Measurements from ENCODE around the gene TARBP2. TPM values are rescaled to one million over a fixed set of nuclear protein-coding genes. Genes with fewer than 3 reads are reported as not detected.

Gene TARBP2
- total RNA-seq, 1 donor from 2014 or later, result 45.7 TPM

GRCh38 chr12:53499266-53500141 is 1.6 kb upstream of the TARBP2 start, which contains the start of gene MAP3K12:
Gene MAP3K12, minus strand, starts transcription at chr12:53499458. Its CDS starts 12,067 bp downstream, at chr12:53487391.
- POLR2A ChIA-PET, result interaction anchor here (0.6 to 3.2 kb wide), 9 partner anchors 9 to 494 kb away, joined by 4 to 53 read pairs (median 10); partner anchors contain the start of genes EIF4B, PFDN5 and SP1
- H3K9me3 Mint-ChIP-seq, result no peaks in the 10 kb centered on the region
- peaks cover 9% of the 10 kb centered on the region for H3K36me3 Mint-ChIP-seq (ENCODE audit: low read depth)
- H3K4me3 Mint-ChIP-seq, result peak within 1 kb of the TSS; percentile 92
- DNase-seq, result peak; percentile 57
- no peaks in the 10 kb centered on the region for H3K27me3 Mint-ChIP-seq
- H3K27ac Mint-ChIP-seq, result peak within 1 kb of the TSS; percentile 96
- intact Hi-C loops (cut with micrococcal nuclease), result loop anchor here (1.0 to 10.0 kb wide), 7 partner anchors 48 to 455 kb away; partner anchors contain the start of genes CSAD, PFDN5, PRR13 and ZNF740
- CTCF ChIA-PET, result no interaction called here
- peaks cover 36% of the 10 kb centered on the region for H3K4me1 Mint-ChIP-seq
- TF ChIP-seq CTCF (IDR thresholded peaks at IDR 0.05), result no peak
- ATAC-seq (ENCODE audit: low read depth), result no peak

- no peak for ATAC-seq (ENCODE audit: low read depth)
- H3K9me3 Mint-ChIP-seq, result no peaks in the 10 kb centered on the region
- H3K4me3 Mint-ChIP-seq, result peak overlapping the region; percentile 92
- H3K36me3 Mint-ChIP-seq (ENCODE audit: low read depth), result peaks cover 15% of the 10 kb centered on the region
- CTCF ChIA-PET, result interaction anchor here (0.7 to 1.5 kb wide), 4 partner anchors 9 to 179 kb away, joined by 3 to 7 read pairs (median 4); partner anchors contain the start of gene AAAS
- POLR2A ChIA-PET, result interaction anchor here (0.6 to 3.2 kb wide), 39 partner anchors 9 to 780 kb away, joined by 3 to 53 read pairs (median 7); partner anchors contain the start of genes AAAS, ATP5MC2, CBX5 and CSAD
- no peaks in the 10 kb centered on the region for H3K27me3 Mint-ChIP-seq
- no peak for DNase-seq
- peak overlapping the region; percentile 96 for H3K27ac Mint-ChIP-seq
- intact Hi-C loops (cut with micrococcal nuclease), result loop anchor here (1.0 to 10.0 kb wide), 7 partner anchors 49 to 455 kb away; partner anchors contain the start of genes CSAD, PFDN5, PRR13 and ZNF740
- H3K4me1 Mint-ChIP-seq, result peaks cover 36% of the 10 kb centered on the region
- no peak for TF ChIP-seq CTCF (IDR thresholded peaks at IDR 0.05)
Measured at GRCh38 chr12:53500142-53500775, 824 bp upstream of the TARBP2 start.

GRCh38 chr12:53501615-53502181 is 615 bp downstream of the TARBP2 start:
- CTCF ChIA-PET, result interaction anchor here (0.6 to 1.5 kb wide), 4 partner anchors 44 to 181 kb away, joined by 3 to 7 read pairs (median 4); partner anchors contain the start of gene AAAS
- peaks cover 36% of the 10 kb centered on the region for H3K4me1 Mint-ChIP-seq
- intact Hi-C loops (cut with micrococcal nuclease), result loop anchor here (1.0 to 10.0 kb wide), 7 partner anchors 8 to 457 kb away; partner anchors contain the start of genes AAAS, ATF7 and CALCOCO1
- H3K27ac Mint-ChIP-seq, result peak overlapping the region; percentile 96
- peaks cover 27% of the 10 kb centered on the region for H3K36me3 Mint-ChIP-seq (ENCODE audit: low read depth)
- POLR2A ChIA-PET, result interaction anchor here (0.5 to 3.2 kb wide), 36 partner anchors 7 to 1464 kb away, joined by 3 to 53 read pairs (median 7); partner anchors contain the start of genes AAAS, ATP5MC2, CBX5 and CSAD
- H3K27me3 Mint-ChIP-seq, result no peaks in the 10 kb centered on the region
- no peak for ATAC-seq (ENCODE audit: low read depth)
- TF ChIP-seq CTCF (IDR thresholded peaks at IDR 0.05), result no peak
- no peak for DNase-seq
- H3K9me3 Mint-ChIP-seq, result no peaks in the 10 kb centered on the region
- H3K4me3 Mint-ChIP-seq, result peak overlapping the region; percentile 92

GRCh38 chr12:53502331-53502730 is 1.2 kb downstream of the TARBP2 start:
- Mint-ChIP-seq H3K27ac (no peak overlapping the region), H3K36me3 (ENCODE audit: low read depth) (peaks cover 30% of the 10 kb centered on the region), H3K9me3 (no peaks in the 10 kb centered on the region), H3K27me3 (no peaks in the 10 kb centered on the region), H3K4me3 (peak overlapping the region; percentile 11), H3K4me1 (peaks cover 36% of the 10 kb centered on the region)
- intact Hi-C loops (cut with micrococcal nuclease), result loop anchor here (10.0 kb wide), 2 partner anchors 288 to 458 kb away; no protein-coding TSS in a partner anchor
- CTCF ChIA-PET, result no interaction called here
- POLR2A ChIA-PET, result interaction anchor here (2.0 kb wide), 1 partner anchor 181 kb away, joined by 20 read pairs; the partner anchor contains the start of gene AAAS
- no peak for TF ChIP-seq CTCF (IDR thresholded peaks at IDR 0.05)
- ATAC-seq (ENCODE audit: low read depth) (no peak), DNase-seq (no peak)
